Epithelial cell of prostate (primary cell): Measurements from ENCODE around the gene PTPDC1.

Experiments
- DNase-seq: peaks from one replicate; pipeline ENCODE4 v3.0.0-alpha.2; 2011; ENCODE audit warnings: low read depth, low spot score
- H3K27ac ChIP-seq: fragments of 450-650 bp; 2 replicates; pipeline ENCODE4 v1.5.1; 2017; ENCODE audit warnings: mild to moderate bottlenecking

Gene PTPDC1

GRCh38 chr9:94084314-94084713 lies at the start of gene PTPDC1:
TSS of gene PTPDC1 (plus strand) at chr9:94084464. CDS start at chr9:94084531, 67 bp downstream.
- no peak within 1 kb of the TSS for H3K27ac ChIP-seq

GRCh38 chr9:94034511-94034910 lies 49.8 kb upstream of the PTPDC1 start:
- no peak for DNase-seq
- H3K27ac ChIP-seq = no peak overlapping the region

More at GRCh38 chr9:94084314-94084713, at the start of gene PTPDC1:
- no peak for DNase-seq

- no peak for DNase-seq
- H3K27ac ChIP-seq = no peak overlapping the region
These were observed 44.5 kb upstream of the PTPDC1 start for GRCh38 chr9:94039786-94040185.

- no peak overlapping the region for H3K27ac ChIP-seq
- DNase-seq = no peak
These were observed 41.5 kb upstream of the PTPDC1 start for GRCh38 chr9:94042516-94043360.

- no peak overlapping the region for H3K27ac ChIP-seq
- no peak for DNase-seq
These were observed 29.5 kb upstream of the PTPDC1 start for GRCh38 chr9:94054716-94055115.

- peak overlapping the region; percentile 7 for H3K27ac ChIP-seq
- DNase-seq = no peak
These were observed 27.8 kb upstream of the PTPDC1 start for GRCh38 chr9:94056442-94056974.

GRCh38 chr9:94057918-94058317 lies 26.3 kb upstream of the PTPDC1 start:
- DNase-seq = no peak
- H3K27ac ChIP-seq = no peak overlapping the region

- no peak for DNase-seq
- H3K27ac ChIP-seq = no peak overlapping the region
These were observed 22.4 kb upstream of the PTPDC1 start for GRCh38 chr9:94061864-94062263.

- DNase-seq = peak; percentile 3
- H3K27ac ChIP-seq = no peak overlapping the region
These were observed 18.7 kb upstream of the PTPDC1 start for GRCh38 chr9:94065535-94065961.

- no peak overlapping the region for H3K27ac ChIP-seq
- DNase-seq = no peak
These were observed 16.0 kb upstream of the PTPDC1 start for GRCh38 chr9:94068257-94068656.

- DNase-seq = no peak
- no peak overlapping the region for H3K27ac ChIP-seq
These were observed 7.7 kb upstream of the PTPDC1 start for GRCh38 chr9:94076557-94076956.

GRCh38 chr9:94078086-94078485 lies 6.2 kb upstream of the PTPDC1 start:
- no peak overlapping the region for H3K27ac ChIP-seq
- no peak for DNase-seq

GRCh38 chr9:94079236-94079635 lies 5.0 kb upstream of the PTPDC1 start:
- no peak for DNase-seq
- H3K27ac ChIP-seq = no peak overlapping the region

- DNase-seq = no peak
- H3K27ac ChIP-seq = no peak overlapping the region
These were observed 4.0 kb upstream of the PTPDC1 start for GRCh38 chr9:94080249-94080648.

GRCh38 chr9:94081435-94081834 lies 2.8 kb upstream of the PTPDC1 start:
- H3K27ac ChIP-seq = no peak overlapping the region
- no peak for DNase-seq

- H3K27ac ChIP-seq = no peak overlapping the region
- DNase-seq = no peak
These were observed 2.3 kb upstream of the PTPDC1 start for GRCh38 chr9:94081864-94082463.

GRCh38 chr9:94082553-94082952 lies 1.7 kb upstream of the PTPDC1 start:
- no peak overlapping the region for H3K27ac ChIP-seq
- no peak for DNase-seq

GRCh38 chr9:94082956-94083355 lies 1.3 kb upstream of the PTPDC1 start:
- H3K27ac ChIP-seq = no peak overlapping the region
- no peak for DNase-seq

- no peak overlapping the region for H3K27ac ChIP-seq
- DNase-seq = no peak
These were observed 880 bp upstream of the PTPDC1 start for GRCh38 chr9:94083384-94083783.

- no peak for DNase-seq
- H3K27ac ChIP-seq = no peak overlapping the region
These were observed 887 bp downstream of the PTPDC1 start for GRCh38 chr9:94085062-94085639.
